Amniotic epithelial cell (primary cell): ENCODE data around the gene NINJ2.

Experiments
- DNase-seq: peaks from one replicate; pipeline ENCODE4 v3.0.0-alpha.2; 2010; ENCODE audit warnings: low read depth

NINJ2 gene

DNA sequence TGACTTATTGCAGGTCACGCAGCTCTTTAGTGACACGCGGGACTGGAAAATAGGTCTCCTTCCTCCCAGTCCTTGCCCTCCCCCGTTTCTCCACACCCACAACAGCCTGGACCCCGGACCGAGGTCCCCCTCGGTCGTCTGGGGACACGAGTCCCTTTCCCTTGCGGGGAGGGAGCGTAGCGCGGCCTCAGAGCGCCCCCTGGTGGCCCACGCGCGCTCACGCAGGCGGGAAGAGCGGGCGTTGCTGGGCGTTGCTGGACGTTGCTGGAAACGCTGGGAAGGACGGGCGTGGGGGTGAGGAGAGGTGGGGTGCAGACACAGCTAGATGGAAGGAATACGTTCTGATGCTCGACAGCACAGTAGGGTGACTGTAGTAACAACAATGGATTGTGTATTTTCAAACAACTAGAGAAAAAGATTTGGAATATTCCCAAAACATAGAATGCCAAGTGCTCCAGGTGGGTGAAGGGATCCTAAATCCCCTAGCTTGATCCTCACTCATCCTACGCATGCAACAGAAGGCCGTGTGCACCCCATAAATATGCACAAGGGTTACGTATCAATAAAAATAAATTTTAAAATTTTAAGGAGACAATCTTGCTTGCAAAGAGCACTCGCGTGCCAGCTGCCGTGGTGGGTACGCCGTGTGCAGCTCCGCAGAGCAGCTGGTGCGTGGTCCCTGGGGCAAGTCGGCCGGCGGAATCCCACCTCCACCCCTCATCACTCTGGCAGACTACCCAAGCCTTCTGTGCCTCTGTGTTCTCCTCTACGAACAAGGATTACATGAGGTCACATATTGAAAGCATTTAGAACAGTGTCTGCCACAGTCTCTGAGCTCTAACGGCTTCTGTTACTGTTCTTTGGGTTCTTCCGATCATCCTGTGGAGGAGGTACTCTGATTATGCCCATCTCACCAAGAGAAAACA, 116.1 kb downstream of the NINJ2 start:
- peak; percentile 17 for DNase-seq

DNA sequence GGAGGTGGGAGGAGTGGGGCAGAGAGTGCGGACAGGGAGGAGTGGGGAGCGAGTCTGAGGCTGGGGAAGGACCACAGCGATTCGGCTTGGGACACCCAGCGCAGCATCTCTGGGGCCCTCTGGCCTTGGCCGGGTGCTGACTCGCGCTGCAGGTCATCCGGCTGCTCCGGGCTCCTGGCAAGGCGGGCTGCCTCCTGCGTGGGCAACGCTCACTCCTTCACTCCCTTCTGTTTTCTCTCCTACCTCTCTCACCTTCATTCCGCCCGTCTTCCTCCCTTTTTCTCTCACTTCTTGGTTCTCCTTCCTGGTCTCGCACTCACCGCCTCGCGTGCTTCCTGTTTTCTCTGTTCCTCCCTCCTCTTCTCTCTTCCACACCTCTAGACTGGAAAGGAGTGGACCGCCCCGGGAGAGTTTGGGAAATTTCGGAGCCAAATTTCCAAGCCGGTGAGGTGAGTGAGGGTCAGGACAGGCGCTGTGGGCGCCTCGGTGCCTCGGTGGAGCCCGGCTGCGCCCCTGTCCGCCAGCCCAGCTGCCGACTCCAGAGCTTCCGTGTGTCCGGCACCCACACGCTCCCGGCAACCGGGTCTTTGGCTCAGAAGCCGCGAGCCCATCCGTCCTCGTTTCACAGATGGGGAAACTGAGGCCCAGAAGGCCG, 116.9 kb downstream of the NINJ2 start:
- peak; percentile 10 for DNase-seq

DNA sequence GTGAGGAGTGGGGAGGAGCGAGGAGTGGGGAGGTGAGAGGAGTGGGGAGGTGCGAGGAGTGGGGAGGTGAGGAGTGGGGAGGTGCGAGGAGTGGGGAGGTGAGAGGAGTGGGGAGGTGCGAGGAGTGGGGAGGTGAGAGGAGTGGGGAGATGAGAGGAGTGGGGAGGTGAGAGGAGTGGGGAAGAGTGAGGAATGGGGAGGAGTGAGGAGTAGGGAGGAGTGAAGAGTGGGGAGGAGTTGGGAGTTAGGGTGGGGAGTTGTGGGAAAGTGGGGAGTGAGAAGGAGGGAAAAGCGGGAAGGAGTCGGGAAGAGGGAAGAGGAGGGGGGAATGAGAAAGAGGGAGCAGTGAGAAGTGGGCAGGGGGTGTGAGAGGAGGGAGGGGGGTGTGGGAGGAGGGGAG, 117.4 kb downstream of the NINJ2 start:
- DNase-seq, result no peak

DNA sequence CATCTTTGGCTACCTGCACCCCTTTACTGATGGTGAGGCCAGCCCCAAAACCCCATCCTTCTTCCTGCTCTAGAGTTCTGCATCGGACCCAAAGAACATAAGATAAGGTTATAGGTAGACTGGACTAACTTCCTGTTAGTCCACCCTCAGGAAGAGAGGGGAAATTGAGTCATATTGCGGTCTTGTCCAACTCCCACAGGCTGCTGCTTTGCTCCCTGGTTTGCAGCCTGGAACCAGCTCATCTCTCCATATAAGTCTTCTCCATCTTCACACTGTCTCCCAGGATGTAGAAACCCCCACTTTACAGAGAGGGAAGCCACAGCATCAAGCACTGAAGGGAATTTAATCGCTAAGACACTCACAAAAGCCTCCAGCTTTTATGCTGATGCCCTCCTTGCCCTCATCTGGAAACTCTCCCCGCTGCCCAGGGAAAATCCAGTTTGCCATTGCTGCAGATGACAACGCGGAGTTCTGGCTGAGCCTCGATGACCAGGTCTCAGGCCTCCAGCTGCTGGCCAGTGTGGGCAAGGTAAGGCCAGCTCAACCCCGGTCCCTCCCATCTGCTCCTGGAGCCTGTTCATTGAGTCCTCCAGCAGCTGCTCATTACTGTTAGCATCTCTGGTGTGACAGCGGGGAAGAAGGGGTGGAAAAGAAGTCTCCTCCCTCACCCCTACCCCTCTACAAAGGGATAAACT, 118.2 kb downstream of the NINJ2 start:
- peak; percentile 7 for DNase-seq

DNA sequence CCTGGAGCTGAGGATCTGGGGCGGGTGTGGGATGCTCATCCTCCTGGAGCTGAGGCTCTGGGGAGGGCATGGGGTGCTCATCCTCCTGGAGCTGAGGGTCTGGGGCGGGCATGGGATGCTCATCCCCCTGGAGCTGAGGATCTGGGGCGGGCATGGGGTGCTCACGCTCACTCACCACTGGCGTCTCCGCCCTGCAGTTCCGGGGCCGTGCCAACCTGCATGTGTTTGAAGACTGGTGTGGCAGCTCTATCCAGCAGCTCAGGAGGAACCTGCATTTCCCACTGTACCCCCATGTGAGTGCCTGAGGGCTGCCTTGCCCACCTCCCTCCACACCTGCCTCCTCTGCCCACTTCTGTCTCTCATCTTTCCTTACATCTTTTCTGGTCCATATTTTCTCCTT, 119.1 kb downstream of the NINJ2 start:
- no peak for DNase-seq

DNA sequence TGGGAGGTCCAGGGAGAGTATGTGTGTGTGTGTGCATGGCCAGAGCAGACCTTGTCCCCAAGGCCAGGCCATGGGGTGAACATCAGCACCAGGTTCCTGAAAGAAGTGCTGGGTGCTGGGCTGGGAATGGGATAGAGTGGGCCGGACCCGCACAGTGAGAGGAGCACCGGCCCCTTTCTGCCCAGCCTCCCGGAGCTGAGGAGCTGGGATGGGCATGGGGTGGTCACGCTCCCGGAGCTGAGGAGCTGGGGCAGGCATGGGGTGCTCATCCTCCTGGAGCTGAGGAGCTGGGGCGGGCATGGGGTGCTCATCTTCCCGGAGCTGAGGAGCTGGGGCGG, 120.2 kb downstream of the NINJ2 start:
- no peak for DNase-seq

DNA sequence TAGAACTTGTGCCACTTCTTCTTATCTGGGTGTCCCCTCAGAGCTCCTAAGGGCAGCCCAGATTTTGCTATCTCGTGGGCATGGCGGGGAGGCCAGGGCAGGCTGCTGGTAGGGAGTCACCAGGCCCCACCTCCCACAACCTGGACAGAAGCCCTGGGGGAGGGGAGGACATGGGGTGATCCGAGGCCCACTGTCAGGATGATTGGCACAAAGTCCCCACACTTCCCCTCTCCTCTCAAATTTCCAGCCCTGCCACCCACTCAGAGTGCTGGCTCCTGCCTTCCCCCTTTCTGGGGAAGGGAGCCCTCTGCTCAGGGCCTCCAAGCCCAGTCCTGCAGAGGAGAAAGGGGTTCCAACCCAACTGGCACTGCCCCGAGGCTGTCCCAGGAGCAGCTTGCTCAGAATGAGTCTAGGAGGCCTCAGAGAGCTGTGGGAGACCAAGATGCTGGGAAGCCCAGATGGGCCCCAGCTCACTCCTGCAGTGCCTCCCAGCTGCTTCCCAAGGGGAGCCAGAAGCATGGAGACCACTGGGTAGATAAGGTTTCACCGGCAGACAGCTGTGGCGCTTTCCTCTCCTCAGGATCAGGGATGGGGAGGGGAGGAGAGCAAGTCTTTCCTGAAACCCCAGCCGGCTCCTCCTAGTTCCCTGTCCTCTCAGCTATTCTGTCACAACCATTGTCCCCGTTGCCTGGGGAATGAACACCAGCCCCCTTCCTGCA, 120.7 kb downstream of the NINJ2 start:
- DNase-seq, result no peak

DNA sequence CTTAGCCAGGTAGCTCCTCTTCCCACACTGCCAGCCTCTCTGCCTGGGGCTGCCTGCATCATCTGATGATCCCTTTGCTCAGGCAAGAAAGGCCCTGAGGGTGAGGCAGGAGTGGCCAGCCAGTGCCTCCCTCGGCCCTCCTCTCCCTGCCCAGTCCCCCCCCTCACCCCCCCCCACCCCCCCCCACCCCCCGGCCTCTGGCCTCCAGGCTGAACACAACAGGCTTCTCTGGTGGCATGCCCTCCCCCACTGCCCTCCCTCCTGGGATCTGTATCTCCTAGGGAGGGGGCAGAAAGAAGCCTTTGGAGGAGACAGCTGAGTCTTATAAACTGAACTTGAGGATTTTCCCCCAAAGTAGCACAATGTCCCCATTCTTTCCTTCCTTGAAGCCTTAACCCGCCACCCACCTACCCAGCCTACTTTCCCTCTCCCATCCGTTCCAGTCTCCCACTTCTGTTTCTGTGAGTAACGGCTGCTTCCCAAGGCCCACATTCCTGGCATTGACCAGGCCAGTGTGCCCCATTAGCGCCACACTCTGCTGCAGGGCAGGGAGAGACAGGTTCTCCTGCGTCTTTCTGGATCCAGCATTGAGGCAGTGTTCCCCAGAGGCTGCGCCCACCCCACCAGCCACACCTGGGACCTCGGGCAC, 121.4 kb downstream of the NINJ2 start:
- peak; percentile 15 for DNase-seq

DNA sequence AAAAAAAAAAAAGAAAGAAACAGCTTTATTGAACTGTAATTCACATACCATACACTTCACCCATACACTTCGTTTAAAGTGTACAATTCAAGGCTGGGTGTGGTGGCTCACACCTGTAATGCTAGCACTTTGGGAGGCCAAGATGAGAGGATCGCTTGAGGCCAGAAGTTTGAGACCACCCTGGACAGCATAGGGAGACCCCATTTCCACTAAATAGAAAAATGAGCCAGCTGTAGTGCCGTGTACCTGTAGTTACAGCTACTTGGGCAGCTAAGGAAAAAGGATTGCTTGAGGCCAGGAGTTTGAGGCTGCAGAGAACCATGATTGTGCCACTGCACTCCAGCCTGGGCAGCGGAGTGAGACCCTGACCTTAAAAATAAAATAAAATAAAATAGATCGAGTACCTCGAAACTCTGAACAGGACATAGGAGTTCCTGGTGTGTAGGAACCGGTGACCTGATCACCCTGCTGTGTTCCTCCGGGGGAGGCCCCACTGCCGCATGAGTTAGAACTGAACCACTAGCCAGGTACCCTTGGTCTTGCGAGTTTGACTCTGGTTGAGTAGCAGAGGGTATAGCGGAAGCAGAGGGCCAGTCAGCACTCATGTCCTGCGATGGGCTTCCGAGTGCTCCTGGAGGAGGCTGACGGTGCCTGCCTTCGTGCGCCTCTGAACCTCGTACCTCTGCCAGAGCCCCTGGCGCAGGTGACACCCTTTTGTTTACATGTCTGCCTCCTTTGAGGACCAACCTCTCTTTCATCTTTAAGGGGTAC, 123.5 kb downstream of the NINJ2 start:
- no peak for DNase-seq

DNA sequence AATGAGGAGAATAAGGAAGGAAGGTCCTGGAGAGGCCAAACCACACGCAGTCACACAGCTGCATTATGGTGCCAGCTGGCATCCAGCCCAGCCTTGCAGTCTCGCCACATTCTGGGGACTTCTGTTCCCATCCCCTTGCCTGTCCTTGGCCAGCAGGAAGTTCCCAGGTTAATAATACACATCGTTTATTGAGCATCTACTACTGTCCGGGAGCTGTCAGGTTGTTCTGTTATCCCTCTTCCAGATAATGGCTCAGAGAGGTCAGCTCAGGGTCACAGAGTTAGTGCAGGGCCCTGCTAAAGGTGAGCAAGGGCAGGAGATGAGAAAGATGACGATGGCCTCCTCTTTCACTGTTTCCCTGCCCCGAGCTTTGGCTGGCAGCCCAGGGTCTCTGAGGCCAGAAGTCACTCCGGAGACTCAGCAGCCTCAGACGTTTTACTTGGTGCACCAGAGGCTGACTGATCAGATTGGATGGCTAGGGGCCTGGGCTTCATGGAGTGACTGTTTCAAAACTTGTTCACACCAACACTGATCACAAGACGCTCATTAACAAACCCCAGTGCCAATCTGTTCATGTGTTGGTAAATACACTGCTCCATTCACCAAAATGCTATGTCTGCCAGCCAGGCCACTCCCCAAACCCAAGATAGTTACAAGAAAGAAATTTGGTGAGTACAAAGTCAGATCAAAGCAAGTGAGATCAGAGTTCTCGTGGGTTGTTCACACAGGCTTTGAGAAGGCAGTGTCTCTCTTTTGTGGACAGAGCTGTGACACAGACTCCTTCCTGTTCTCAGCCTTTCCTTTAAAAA, 124.3 kb downstream of the NINJ2 start:
- peak; percentile 33 for DNase-seq

DNA sequence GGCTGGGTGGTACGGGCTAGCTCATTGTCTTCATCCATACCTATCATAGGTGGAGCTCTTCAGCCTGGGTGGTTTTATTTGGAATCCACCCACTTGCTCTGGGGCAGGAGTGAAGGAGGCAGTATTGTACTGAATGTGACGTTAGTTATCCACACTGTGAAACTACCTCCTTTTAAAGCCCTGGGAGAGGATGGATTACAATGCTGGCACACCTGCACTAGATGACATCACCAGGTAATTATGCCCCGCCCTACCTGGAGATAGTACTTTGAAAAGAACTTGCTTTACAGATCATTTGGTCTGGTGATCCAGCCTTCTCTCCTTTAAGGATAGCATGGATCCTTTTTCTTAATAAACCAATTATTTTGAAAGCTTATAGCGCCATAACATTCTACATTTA, 125.5 kb downstream of the NINJ2 start:
- DNase-seq, result no peak

DNA sequence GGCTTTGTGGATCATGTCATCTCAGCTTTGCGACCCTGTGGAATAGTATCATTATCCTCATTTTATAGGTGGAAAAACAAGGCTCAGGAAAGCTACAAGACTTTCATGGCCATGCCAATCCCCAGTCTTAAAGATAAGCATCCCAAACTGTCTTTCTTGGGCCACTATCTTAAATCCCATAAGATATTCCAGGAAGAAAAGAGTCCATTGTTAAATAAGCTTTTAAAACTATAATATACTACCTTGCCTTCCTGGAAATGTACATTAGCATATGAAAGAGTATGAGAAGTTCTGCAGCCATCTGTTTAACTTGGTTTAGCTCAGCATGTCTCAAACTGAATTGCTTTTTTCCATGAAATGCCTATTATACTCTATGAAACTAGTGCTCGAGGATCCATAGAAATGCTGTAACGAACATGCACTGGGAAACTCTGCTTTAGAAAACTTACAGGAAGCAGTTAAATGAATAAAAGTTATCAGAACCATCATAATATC, 126.4 kb downstream of the NINJ2 start:
- no peak for DNase-seq

DNA sequence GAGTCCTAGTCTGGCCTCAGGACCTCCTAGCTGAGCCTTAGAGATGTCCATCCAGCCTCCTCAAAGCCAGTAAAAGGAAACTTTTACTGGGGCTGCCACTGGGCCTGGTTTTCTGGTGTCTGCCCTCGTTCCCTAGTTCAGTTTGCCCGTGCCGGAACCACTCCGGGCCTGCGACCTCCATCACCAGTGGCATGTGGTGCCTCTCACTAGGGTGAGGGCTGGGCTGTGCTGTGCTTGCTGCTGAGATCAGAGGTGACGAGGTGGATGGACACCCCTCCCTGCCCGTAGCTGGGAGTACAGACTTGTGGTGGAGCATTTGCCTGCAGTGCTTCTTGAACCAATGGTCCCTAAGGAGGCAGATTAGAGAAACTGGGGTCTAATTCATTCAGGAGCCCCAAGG, 127.8 kb downstream of the NINJ2 start:
- DNase-seq, result no peak

DNA sequence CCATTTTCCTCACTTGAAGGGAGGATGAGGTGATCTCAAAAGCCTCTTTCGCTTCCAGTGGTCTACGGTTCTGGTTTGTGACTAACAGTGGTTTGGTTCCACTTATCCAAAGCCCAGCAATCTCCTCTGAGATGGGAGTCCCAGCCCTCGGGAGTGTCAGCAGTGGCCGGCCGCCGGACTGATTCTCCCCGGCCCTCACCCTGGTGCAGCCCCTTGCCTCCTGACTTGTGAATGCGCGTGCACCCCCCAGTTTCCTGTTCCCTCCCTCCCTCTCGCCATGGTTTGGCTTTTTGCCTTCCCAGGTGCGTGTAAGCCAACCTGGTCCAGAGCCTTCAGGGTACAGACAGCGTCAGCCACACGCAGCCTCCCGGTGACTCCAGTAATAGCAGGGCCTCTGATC, 129.0 kb downstream of the NINJ2 start:
- DNase-seq, result no peak

DNA sequence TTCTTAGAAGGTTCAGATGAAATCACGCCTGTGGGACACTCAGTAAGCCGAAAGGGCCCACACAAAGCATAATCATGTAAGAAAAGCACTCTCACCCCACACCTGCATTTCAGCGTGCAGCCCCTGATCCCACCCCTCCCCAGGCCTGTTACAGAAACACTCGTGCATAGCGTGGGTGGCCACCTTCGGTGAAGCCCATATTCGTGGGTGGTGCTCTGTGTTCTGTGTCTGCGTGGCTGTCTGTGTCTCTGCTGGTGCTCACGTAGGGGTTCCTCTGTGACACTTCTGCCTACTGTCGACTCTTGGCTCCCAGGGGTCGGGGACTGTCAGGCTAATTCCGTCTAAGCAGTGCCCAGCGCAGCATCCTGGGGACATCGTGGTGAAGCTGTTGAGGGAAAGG, 129.5 kb downstream of the NINJ2 start:
- no peak for DNase-seq

DNA sequence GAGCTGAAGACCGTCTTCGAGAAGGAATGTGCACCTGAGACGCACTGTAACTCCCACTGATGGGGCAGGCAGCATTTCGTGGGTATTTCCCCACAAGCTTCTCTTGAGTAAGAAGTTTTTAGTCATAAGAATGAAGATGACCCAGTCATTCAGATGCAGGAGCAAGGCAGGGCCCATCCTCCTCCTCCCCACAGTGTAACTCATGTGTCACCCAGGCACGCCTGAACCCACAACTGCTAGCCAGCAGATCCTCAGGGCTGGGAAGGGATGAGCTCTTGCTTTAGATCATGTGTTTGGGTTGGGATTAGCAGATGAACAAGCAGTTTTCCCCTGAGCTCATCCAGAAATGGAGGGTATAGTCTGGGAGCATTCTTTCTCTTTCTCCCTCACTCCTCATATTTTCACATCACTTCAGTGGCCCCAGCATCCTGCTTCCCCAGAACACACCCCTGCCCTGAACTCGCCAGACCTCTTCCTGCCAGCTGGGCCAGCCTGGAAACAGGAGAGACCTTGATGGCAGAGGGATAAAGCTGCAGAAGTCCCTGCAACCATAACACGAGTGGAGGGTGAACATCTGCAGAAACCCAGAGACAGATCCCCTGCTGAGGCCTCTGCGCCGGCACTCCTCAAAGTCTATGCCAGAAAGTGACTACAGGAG, 130.2 kb downstream of the NINJ2 start:
- DNase-seq, result peak; percentile 97

DNA sequence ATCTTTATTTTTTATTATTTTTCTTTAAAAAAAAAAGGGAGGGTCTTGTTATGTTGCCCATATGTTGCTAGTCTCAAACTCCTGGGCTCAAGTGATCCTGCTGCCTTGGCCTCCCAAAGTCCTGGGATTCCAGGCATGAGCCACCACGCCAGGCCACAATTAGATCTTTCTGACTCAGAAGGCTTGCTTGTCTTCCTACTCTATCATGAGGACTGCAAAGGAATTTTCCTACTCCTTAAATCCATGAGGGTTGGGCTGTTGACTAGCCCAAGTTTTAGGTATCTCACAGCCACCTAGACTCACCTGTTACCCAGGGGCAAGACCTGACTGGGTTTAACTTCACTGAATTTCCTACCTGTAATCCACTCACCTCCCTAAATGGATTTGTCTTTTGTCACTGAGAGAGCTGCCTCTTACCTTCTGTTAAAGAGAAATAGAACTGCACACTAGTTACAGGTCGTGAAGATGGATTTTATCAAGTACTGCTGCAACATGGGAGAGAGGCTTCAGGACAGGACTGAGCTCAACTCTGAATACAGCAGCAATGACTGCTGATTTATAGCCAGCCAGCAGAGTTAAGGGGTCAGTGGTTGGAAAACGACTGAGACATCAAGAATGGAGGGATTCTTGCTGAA, 131.2 kb downstream of the NINJ2 start:
- peak; percentile 23 for DNase-seq

DNA sequence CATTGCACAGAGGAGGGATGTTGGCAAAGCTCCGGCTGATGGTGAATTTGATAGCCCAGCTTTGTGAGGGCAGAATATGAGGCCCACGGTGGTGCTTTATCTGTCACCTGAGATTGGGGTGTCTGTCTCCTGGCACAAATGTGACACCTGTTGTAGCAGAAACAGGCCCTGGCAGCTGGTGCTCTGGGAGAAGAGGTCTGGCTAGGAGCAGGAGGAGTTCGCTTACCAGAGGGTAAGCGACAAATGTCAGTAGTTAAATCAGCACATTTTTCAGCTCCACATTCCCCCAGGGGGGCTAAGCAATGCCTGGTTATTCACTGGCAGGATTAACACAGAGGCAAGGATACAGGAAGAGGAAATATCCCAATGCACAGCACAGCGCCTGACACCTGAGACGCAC, 132.4 kb downstream of the NINJ2 start:
- DNase-seq, result no peak

DNA sequence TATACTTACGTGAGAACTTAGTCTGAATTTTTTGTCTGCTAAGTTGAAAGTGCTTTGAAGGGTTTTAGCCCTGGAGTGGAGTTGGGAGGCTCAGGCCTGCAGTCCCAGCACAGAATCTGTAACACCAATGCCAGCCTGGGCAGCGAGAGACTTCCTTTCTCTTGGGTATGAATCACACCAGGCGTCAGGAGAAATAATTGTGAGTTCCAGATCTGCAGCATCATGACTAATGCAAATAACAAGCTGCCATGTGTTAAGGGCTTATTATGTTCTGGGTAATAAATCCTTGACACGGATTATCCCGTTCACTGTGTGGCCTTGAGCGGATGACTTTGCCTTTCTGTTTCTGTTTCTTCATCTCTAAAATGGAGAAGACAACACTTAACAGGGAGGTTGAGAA, 132.9 kb downstream of the NINJ2 start:
- DNase-seq, result peak; percentile 81
